ENCODE data around the gene MAPK4.
"Not testable (repeated sequence)": the region's sequence is repeated elsewhere in the genome, so short reads cannot be mapped to it uniquely, and the experiment has no call there.

The MAPK4 gene

GRCh38 chr18:50776383-50776782, 216.5 kb downstream of the MAPK4 start:
- TF ChIP-seq ZNF707 (tag by site-specific recombination; IDR thresholded peaks at IDR 0.05): no peak
- TF ChIP-seq ZNF677 (tag by site-specific recombination; IDR thresholded peaks at IDR 0.05): no peak
- Histone ChIP-seq H3K9me3 (ENCODE audit: control insufficient read depth, insufficient read depth, low read depth, low read length) (no peaks in the 10 kb centered on the region; the same call in 1 of the 2 replicates), H3K36me3 (ENCODE audit: control insufficient read depth in 2 of 2, insufficient read depth in 1 of 2, low read length in 2 of 2) (no peaks in the 10 kb centered on the region), H3K27ac (ENCODE audit: extremely low read depth, low read depth, low read length) (no peak overlapping the region), H3K4me1 (ENCODE audit: control insufficient read depth, insufficient read depth, low read length) (no peaks in the 10 kb centered on the region), H3K4me3 (ENCODE audit: low read depth, low read length) (no peak overlapping the region)
- POLR2A ChIA-PET: no interaction called here
- CTCF ChIA-PET: interaction anchor here (0.6 to 0.7 kb wide), 3 partner anchors 102 to 266 kb away, joined by 3 to 5 read pairs (median 3); partner anchors contain the start of gene ME2

GRCh38 chr18:50779021-50779420, 219.1 kb downstream of the MAPK4 start:
- H3K36me3 ChIP-seq (ENCODE audit: control insufficient read depth in 2 of 2, insufficient read depth in 1 of 2, low read length in 2 of 2); H3K27ac ChIP-seq (ENCODE audit: extremely low read depth, low read depth, low read length); H3K9me3 ChIP-seq (ENCODE audit: control insufficient read depth, insufficient read depth, low read depth, low read length); H3K4me1 ChIP-seq (ENCODE audit: control insufficient read depth, insufficient read depth, low read length); H3K4me3 ChIP-seq (ENCODE audit: low read depth, low read length); POLR2A ChIA-PET: not testable (repeated sequence)
- CTCF ChIA-PET: interaction anchor here (0.7 kb wide), 1 partner anchor 903 kb away, joined by 4 read pairs; no protein-coding TSS in a partner anchor

Data from HEK293 (cell line).